ENCODE measurements around the gene ADAMTSL2.

ADAMTSL2 gene

GRCh38 chr9:133534346-133535291 lies at the start of gene ADAMTSL2:
Gene ADAMTSL2, plus strand, starts transcription at chr9:133534704. Its CDS starts 2,009 bp downstream, at chr9:133536713.
- peak; percentile 74 for DNase-seq (ENCODE audit: low spot score)

- DNase-seq (ENCODE audit: low spot score), result no peak
These were observed 48.8 kb upstream of the ADAMTSL2 start for GRCh38 chr9:133485531-133486260.

GRCh38 chr9:133487331-133487725 lies 47.2 kb upstream of the ADAMTSL2 start:
- no peak for DNase-seq (ENCODE audit: low spot score)

GRCh38 chr9:133488686-133489252 lies 45.7 kb upstream of the ADAMTSL2 start:
- no peak for DNase-seq (ENCODE audit: low spot score)

- no peak for DNase-seq (ENCODE audit: low spot score)
These were observed 45.0 kb upstream of the ADAMTSL2 start for GRCh38 chr9:133489253-133490190.

GRCh38 chr9:133490201-133490681 lies 44.3 kb upstream of the ADAMTSL2 start:
- no peak for DNase-seq (ENCODE audit: low spot score)

- no peak for DNase-seq (ENCODE audit: low spot score)
These were observed 43.4 kb upstream of the ADAMTSL2 start for GRCh38 chr9:133490865-133491655.

GRCh38 chr9:133491656-133491925 lies 42.9 kb upstream of the ADAMTSL2 start:
- DNase-seq (ENCODE audit: low spot score), result no peak

- no peak for DNase-seq (ENCODE audit: low spot score)
These were observed 42.2 kb upstream of the ADAMTSL2 start for GRCh38 chr9:133492061-133493021.

- no peak for DNase-seq (ENCODE audit: low spot score)
These were observed 41.1 kb upstream of the ADAMTSL2 start for GRCh38 chr9:133493428-133493827.

- DNase-seq (ENCODE audit: low spot score), result no peak
These were observed 40.5 kb upstream of the ADAMTSL2 start for GRCh38 chr9:133493845-133494540.

- DNase-seq (ENCODE audit: low spot score), result no peak
These were observed 39.7 kb upstream of the ADAMTSL2 start for GRCh38 chr9:133494636-133495326.

- no peak for DNase-seq (ENCODE audit: low spot score)
These were observed 38.9 kb upstream of the ADAMTSL2 start for GRCh38 chr9:133495327-133496293.

GRCh38 chr9:133496861-133497842 lies 37.4 kb upstream of the ADAMTSL2 start:
- no peak for DNase-seq (ENCODE audit: low spot score)

GRCh38 chr9:133499132-133499891 lies 35.2 kb upstream of the ADAMTSL2 start:
- DNase-seq (ENCODE audit: low spot score), result no peak
